ENCODE measurements around the gene GOLT1B.

- TF ChIP-seq POLR2A (IDR thresholded peaks at IDR 0.05) (no peak), CTCF (IDR thresholded peaks at IDR 0.05) (no peak)
Measured at GRCh38 chr12:21475552-21475951, 26.0 kb upstream of the GOLT1B start.
